AG04449 (cell line): ENCODE measurements around the gene VSIG10L.

Source experiments
- CTCF ChIA-PET: fragments of 350-600 bp; formaldehyde crosslinking; extraction: SDS; loops from one replicate; lab custom pipeline; 2021; ENCODE audit warnings: antibody characterized with exemption; lab: Yijun Ruan, JAX
- POLR2A ChIA-PET: fragments of 400-600, 350-600 bp; formaldehyde crosslinking; extraction: SDS; loops from one replicate; lab custom pipeline; 2020; ENCODE audit warnings: antibody characterized with exemption, inconsistent platforms; lab: Yijun Ruan, JAX
- DNase-seq: peaks from one replicate; pipeline ENCODE4 v3.0.0-alpha.2; 2010; ENCODE audit warnings: low read depth, low spot score
- H3K4me3 ChIP-seq: 2 replicates; pipeline ENCODE4 v1.5.1; 2011; ENCODE audit warnings: low read depth, mild to moderate bottlenecking, control low read depth, low read length
- TF ChIP-seq, protein P1 (sequence below): IDR thresholded peaks from one replicate; pipeline ENCODE4 v1.5.1; 2011; ENCODE audit warnings: mild to moderate bottlenecking, moderate library complexity, low read length, control low read depth, inconsistent platforms; ENCODE audit not compliant: insufficient read depth; ENCODE audit errors: missing control alignments

VSIG10L gene

DNA sequence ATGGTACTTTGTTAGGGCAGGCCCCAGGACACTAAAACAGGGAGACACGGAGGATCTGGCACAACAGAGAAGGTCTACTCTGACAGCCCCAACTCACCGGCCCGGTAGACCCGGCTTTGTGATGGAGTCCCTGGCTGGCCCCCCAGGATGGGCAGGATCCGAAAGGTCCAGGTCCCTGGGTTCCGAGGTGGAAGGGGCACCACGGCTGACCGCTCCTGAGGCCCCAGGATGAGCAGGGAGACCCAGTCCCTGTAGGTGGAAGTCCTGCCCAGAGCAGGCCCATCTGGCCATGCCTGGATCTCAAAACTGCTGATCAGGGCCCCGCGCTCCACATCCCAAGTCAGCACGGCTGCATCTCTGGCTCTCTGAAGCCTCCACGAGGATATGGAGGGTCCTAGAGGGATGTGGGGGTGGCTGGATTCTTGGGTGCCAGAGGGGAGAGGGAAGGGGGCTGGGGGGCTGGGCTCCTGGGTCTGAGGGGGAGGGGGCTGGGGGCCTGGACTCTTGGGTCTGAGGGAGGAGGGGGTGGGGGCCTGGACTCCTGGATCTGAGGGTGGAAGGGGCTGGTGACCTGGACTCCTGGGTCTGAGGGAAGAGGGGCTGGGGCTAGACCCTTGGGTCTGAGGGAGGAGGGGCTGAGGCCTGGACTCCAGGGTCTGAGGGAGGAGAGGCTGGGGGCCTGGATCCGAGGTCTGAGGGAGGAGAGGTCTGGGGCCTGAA, 4.6 kb downstream of the VSIG10L start:
- DNase-seq = no peak
- CTCF ChIA-PET = interaction anchor here (0.6 to 1.2 kb wide), 10 partner anchors 13 to 324 kb away, joined by 3 to 18 read pairs (median 4); partner anchors contain the start of gene ETFB
- POLR2A ChIA-PET = no interaction called here
- TF ChIP-seq, protein P1, sequence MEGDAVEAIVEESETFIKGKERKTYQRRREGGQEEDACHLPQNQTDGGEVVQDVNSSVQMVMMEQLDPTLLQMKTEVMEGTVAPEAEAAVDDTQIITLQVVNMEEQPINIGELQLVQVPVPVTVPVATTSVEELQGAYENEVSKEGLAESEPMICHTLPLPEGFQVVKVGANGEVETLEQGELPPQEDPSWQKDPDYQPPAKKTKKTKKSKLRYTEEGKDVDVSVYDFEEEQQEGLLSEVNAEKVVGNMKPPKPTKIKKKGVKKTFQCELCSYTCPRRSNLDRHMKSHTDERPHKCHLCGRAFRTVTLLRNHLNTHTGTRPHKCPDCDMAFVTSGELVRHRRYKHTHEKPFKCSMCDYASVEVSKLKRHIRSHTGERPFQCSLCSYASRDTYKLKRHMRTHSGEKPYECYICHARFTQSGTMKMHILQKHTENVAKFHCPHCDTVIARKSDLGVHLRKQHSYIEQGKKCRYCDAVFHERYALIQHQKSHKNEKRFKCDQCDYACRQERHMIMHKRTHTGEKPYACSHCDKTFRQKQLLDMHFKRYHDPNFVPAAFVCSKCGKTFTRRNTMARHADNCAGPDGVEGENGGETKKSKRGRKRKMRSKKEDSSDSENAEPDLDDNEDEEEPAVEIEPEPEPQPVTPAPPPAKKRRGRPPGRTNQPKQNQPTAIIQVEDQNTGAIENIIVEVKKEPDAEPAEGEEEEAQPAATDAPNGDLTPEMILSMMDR = no peak
- no peak overlapping the region for H3K4me3 ChIP-seq

DNA sequence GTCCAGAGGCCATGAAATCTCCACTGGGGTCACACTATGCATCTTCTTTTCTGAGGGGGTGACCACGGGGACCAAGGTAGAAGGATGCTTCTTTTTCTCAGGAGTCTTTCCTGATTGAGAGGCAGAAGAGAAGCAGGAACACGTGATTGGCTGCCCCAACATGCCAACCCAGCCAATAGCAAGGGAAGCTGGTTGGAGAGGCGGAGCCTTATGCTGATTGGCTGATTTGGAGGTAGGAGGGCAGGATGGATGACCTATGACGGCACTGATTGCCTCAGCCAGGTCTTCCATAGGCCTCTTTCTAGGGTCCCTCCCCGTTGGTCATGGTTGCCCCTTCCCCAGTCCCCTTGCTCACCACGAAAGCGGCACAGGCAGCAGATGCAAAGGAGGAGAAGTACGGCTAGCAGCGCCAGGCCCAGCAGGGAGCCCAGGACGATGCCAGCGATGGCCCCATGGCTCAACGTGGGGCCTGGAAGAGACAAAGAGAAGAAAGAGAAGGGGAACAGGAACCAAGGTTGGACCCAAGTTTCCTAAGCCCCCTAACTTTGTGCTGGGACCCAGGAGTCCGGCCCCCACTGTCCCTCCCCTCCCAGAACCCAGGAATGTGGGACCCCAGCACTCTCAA, 8.0 kb downstream of the VSIG10L start:
- TF ChIP-seq, protein P1 = no peak
- ChIA-PET POLR2A (no interaction called here), CTCF (no interaction called here)
- H3K4me3 ChIP-seq = no peak overlapping the region
- DNase-seq = no peak

DNA sequence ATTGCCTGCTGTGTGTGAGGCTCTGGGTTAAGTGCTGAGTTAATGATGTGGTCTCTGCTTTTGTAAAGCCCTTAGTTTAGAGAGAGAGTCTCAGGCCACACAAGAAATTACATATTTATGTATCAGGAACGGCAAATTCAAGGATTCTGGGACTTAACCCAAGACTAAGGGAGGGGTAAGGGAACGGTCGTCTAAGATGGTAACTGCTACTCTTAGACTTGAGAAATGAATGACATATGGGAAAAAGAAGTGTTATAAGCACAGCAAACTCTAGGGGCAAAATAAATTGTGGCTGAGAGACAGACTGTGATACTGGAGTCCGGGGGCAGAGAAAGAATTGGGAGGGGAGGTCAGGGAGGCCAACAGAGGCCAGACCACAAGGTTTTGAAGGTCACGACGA, 10.2 kb downstream of the VSIG10L start:
- ChIA-PET POLR2A (no interaction called here), CTCF (no interaction called here)
- DNase-seq = no peak
- TF ChIP-seq, protein P1 = no peak
- H3K4me3 ChIP-seq = no peak overlapping the region

DNA sequence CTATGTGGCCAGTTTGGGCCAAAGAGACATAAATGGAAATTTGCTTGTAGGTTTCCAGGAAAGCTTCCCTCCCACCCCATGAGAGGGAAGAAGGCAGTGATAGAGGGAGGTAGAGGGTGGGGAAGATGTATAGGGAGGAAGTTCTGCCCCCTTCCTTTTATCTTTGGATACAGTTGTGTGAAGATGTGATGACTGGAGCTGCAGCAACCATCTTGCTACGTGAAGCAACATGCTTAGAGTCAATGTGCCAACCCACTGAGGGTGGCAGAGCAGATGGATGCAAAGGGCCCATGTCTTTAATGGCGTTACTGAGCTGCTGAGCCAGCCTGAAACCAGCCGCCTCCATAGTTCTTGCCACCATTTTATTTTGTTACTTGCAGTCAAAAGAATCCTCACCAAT, 10.7 kb downstream of the VSIG10L start:
- ChIA-PET POLR2A (no interaction called here), CTCF (no interaction called here)
- no peak overlapping the region for H3K4me3 ChIP-seq
- TF ChIP-seq, protein P1 = no peak
- DNase-seq = no peak

DNA sequence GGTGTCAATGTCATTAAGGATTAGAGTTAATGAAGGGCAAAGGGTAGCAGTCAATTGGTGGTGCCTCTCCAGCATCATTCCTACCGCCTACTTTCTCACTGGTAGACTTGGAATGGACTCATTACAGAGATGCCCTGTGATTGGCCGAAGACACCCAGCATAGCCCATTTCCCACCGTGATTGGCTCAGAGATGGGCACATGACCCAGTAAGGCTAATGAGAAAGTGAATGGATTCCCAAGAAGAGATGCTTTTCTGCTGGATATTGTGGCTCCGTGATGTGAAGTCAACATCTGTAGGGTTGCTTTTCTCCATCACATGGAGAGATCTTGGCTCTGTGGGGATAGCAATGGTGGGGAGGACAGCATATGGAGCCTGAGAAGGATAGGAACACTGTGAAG, 11.6 kb downstream of the VSIG10L start:
- TF ChIP-seq, protein P1 = no peak
- H3K4me3 ChIP-seq = no peak overlapping the region
- ChIA-PET CTCF (no interaction called here), POLR2A (no interaction called here)
- no peak for DNase-seq

DNA sequence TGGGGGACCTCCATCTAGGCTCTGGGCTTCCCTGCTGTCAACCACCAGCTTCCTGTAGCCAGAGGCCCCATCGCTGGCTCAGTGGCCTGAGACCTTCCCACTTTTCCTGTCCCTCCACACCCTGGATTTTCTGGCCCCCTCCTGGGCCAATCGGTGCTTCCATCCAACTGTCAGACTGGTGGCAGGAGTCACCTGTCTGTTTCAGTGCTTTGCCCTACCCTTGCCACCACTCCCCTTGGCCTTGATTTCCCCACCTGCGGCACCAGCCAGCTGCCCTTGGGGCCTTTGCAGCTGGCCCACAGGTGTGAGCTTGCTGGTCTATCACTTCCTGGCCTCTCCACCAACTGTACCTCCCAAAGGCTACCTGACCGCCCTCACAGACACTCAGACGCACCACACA, 12.5 kb downstream of the VSIG10L start:
- ChIA-PET POLR2A (no interaction called here), CTCF (no interaction called here)
- H3K4me3 ChIP-seq = no peak overlapping the region
- TF ChIP-seq, protein P1 = no peak
- DNase-seq = no peak
